G401.6 (cell line): ENCODE results near the gene ALOX5AP.

Experiments used
- FAIRE-seq: peaks from 2 replicates; lab custom pipeline; 2012; peaks lifted over from hg19 to GRCh38; lab: Jason Lieb, UNC

The ALOX5AP gene

DNA sequence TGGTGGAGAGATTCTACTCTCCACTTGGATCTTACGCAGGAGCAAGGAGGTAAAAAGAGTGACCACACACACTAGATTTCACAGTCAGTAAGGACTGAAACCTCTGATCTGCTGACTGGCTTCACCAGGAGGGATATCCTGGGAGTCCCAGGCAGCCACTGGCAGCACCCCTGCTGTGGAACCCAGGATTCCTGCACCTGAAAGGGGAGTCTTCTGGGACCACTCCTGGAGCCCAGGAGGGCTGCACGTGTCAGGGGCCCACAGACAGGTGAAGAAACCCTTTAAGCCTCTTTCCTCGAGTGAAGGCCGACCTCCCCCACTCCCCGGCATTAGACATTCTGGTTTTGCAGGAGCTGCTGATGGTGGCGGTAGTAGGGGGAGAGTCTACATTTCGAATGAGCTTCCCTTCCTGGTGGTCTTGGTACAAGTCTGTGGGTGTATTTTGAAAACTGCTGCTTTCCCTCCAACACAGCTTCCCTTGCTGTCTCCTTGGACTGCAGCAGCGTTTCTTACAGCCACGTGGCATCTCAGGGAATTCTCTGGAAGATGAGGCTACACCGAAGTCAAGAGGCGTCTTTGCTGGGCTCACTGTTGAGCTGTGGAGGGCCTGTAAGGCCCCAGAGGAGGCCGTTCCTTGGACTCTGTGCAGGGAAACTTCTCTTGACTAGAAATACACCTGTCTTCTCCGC is 62.6 kb downstream of the ALOX5AP start:
- no peak for FAIRE-seq

DNA sequence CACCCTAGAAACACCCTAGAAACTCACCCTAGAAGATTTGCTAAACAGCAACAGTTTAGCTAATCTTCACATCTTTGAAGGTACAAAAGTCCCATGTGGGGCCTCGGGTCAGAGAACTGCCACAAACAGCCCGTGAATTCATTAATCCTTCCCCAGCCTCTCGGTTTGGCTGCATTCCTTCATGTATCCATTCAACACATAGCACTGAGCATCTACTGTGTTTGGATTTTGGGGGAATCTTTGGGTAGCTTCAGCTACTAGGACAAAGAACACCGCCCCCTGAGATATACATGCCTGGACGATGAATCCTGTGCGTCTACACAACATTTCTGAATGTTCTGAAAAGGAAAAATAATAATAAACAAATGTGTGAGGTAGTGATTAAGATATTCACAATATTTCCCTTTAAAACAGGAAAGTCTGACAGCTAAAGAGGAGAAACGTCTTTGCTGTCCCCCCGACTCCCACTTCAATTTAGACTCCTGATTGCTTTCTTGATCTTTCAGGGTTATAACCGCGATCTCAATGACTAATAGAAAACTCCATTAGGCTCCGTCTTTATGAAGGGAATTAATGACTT is 63.5 kb downstream of the ALOX5AP start:
- FAIRE-seq = no peak

DNA sequence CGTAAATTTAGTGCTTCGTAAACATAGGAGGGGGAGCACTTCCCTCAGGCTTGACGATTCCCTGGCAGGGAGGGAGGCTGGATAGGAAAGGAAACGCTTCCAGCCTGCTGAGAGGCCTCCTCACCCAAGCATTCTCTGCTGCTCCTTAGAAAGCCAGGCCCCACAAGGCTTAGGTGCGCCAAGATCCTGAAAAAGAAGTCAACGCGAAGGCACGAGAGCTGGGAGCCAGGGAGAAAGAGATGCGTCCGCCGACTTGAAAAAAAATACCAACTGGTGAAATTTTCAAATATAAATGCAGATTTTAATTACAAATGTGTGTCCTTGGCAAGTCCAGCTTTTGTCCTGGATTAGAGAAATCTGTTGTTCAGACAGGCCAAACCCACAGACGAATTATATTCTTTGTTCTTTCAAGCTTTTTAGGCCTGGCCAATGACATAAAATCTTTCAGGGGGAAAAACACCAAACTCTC is 64.0 kb downstream of the ALOX5AP start:
- FAIRE-seq = no peak

DNA sequence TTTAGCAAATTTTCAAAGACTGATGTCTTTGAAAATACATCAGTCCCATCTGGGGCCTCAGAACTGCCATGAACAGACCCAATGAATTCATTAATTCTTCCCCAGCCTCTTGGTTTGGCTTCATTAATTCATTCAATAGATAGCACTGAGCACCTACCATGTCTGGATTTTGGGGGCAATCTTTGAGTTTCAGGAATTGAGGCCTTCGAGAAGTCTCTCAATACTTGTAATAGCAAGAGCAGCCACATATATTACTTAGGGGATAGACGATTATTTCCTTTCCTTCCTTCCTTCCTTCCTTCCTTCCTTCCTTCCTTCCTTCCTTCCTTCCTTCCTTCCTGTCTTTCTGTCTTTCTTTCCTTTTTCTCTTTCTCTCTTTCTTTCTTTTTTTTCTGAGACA is 64.8 kb downstream of the ALOX5AP start:
- FAIRE-seq = no peak

DNA sequence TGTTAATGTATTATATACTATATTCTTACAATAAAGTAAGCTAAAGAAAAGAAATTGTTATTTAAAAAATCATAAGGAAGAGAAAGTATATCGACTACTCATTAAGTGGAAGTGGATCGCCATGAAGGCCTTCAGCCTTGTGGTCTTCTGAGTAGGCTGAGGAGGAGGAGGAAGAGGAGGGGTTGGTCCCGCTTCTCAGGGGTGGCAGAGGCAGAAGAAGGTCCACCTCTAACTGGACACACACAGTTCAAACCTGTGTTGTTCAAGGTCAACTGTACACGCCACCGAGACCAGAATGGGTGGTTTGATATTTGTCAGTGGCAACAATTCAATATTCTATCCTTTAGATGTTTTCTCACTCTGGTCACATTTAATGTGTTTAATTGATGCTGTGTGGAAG is 67.2 kb downstream of the ALOX5AP start:
- FAIRE-seq = no peak

DNA sequence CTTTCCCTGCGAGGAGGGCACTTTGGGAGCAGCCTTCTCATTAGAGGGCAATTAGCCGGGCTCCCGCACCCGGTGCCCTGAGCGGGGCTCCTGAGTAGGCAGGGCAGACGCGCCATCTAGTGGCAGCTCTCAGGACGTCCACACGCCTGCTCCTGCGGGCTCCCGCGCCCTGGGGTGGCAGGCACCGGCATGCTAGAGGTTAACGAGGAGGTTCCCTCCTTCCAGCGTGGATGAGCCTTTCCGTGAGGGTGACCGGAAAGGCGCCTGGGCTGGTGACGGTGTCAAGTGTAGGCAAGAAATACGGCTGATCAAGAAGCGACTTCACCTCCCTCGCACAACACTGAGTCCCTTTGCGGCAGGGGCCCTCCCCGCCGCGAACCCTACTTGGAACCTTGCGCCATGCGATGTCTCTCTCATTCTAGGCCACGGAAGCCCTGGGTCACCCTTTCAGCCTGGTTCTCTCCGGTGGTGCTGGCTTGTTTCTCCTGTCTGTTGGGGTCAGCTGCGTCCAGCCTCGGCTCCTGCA is 67.7 kb downstream of the ALOX5AP start:
- no peak for FAIRE-seq

DNA sequence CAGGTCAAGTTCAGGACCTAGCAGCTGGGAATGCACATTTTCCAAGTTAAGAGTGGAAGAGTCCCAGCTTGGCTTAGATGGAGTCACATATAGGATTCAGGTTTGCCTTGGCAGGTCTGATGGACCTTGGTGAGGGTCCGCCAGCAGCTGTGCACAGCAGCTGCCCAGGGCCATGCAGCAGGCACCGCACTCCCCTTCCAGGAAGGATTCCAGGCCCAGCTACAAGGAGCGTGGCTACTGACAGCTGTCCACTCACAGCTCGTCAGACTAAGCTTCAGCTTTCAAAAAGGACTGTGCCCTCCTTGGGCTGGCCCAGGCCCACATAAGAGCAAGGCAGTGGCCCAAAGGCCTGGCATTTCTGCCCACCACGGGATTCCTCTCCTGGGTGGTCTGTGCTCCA is 68.4 kb downstream of the ALOX5AP start:
- no peak for FAIRE-seq

DNA sequence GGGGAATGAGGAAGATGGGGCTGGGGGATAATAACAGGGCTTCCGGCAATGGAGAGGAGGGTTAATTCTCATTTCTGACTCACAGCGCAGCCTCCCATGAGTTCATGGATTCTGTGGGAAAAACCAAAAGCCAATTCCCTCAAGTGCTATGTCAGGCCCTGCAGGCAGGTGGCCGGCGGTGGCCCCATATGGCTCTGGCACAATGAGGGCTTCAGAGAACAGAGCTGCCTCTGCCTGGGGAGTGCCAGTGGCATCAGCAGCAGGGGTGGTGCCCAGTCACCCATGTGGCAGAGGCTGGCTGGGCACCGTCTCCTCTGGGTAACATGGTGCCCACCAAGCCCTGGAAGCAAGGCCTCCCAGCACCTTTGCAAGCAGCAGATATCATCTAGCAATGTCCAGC is 69.1 kb downstream of the ALOX5AP start:
- FAIRE-seq = no peak

DNA sequence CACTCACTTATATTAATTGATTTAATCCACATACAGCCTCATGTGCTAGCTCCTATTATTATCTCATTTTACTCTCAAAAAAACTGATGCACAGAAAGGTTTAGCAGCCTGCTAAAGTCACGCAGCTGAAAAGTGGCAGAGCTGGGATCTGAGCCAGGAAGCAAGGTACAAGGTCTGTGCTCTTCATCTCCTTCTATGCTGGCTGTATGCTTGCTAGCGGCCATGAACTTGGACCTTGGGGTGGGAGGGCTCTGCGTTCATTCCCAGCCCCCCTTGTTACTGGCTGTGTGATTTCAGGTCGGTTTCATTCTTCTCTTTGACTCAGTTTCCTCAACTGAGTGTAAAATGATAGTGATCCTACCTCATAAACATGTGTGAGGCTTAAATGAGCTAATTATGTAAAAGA is 69.8 kb downstream of the ALOX5AP start:
- no peak for FAIRE-seq

DNA sequence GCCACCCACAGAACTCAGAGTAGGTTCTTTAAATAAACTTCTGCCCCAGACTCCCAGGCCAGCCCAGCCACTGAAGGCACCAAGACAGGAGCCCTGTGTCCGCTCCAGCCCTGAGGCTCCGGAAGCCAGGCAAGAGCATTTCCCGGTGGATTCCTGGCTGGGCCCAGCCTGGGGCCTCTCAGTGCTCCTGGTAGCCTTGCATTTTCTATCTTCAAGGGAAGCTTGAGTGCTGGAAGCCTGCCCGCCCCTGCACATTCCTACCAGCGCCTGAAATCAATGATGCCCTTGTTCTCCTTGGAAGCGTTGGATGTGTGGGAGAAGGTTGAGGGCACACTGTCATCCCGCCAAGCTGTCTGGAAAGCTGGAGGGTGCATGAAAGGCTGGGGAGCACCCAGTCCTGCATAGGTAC is 70.3 kb downstream of the ALOX5AP start:
- no peak for FAIRE-seq

DNA sequence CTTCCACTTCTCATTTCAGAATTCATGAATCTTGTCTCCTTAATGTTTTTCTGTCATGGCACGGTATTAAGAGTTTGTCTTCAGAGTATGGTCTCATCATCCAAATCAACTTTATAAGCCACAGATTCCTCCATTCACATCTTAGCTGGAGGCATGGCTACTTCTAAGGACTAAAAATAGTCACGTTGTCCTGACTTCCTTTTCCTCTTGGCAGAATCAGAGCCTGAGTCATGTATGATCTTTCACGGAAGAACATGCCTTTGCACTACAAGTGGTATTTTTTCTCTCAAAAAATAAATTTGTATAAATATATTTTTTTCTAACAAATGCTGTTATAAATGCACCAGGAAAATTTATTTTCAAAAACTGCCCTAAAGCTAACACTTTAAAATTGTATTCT is 71.4 kb downstream of the ALOX5AP start:
- no peak for FAIRE-seq

DNA sequence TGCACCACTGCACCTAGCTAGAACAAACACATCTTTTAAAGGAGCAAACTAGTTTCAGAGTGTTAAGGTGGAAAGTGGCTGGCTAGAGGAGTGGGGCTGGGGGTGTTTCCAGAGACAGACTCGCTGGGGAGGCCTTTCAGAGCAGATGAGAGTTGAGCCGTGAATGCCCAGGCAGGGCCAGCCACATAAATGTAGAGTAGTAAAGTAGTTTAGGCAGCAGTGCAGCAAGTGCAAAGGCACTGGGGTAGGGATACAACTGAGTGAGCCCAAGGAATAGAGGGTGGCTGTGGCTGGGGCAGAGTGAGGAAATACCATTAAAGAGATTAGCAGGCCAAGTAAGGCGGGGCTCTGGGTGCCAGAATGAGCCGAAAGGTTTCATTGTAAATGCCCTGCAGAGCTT is 72.0 kb downstream of the ALOX5AP start:
- FAIRE-seq = no peak

DNA sequence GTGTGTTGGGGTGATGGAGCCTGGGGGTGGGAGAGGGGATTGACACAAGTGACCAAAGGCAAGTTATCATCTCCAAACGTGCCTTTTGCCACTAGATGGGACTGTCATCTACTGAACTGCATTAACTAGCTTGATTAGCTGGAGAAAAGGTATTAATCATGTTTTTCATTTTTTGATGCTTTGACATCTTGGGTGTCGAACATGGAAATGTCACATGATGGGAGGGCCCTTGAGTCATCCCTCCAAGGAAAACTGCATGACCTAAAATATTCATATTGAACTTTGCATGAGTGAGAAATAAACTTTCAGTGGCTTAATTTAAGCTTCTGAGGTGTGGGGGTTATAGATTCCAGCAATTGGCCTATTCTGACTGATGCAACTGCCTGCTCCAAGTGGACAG is 73.3 kb downstream of the ALOX5AP start:
- no peak for FAIRE-seq

DNA sequence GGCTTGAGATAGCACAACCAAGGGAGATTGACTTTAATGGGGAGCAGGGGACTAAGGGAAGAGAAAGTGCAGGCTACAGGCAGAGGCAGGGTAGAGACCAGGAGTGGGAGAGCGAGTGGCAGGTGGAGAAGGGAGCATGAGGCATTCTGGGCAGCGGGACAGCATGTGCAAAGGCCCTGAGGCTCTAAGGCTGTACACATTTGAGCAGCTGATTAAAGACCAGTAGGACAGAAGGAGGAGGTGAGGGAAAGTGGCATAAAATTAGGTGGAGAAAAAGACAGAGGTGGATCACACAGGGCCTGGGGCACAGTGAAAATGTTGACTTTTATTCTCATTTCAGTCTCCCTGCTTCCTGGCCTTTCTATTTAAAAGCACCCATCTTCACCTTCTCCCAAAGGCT is 74.4 kb downstream of the ALOX5AP start:
- FAIRE-seq = no peak

DNA sequence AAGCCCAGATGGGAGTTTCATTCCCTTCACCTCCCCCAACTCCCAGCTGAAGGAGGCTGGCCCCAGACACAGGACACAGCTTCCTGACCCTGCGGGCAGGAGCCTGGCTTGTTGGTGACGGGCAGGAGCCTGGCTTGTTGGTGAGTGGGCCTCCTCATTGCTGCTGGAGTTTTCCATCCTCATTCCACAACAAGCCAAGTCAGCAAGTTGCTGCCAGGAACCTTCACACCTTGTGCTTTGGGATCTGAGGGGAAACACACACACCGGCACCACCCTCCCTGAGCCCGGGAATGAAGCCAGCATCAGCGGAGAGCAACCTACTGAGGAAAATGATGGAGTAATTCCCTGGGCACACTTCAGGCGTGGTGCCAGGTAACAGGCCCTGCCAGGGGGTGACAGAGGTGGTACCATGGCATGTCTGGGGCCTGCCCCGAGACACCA is 74.9 kb downstream of the ALOX5AP start:
- FAIRE-seq = no peak

DNA sequence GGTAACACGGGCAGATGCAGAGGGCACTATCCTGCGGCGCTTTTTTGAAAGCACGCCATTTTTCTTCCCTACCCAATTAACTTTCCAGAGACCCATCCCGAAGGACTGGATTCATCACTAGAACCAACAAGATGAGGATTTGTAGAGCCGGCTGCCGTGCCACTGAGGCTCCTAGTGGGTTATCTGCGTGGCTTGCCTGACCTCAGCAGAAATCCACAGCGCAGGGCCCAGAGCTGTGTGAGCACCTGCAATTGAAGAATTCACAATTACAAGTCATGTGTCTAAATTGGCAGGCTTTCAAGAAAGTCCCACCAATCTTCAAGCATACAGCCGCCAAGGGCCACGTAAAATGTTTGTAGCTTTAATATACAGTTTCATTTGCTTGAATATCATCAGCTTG is 75.5 kb downstream of the ALOX5AP start:
- FAIRE-seq = no peak
